Colon (tissue), 2 donors: ENCODE data around the gene CEP164.
"Not testable (repeated sequence)": the region's sequence is repeated elsewhere in the genome, so short reads cannot be mapped to it uniquely, and the experiment has no call there.

Experiments used
- FAIRE-seq: peaks from 2 replicates; lab custom pipeline; 2012; peaks lifted over from hg19 to GRCh38; lab: Jason Lieb, UNC
- donor health status: control.
- donor health status: control.

The CEP164 gene

GRCh38 chr11:117442049-117442868, 114.6 kb downstream of the CEP164 start:
- FAIRE-seq = no peak

DNA sequence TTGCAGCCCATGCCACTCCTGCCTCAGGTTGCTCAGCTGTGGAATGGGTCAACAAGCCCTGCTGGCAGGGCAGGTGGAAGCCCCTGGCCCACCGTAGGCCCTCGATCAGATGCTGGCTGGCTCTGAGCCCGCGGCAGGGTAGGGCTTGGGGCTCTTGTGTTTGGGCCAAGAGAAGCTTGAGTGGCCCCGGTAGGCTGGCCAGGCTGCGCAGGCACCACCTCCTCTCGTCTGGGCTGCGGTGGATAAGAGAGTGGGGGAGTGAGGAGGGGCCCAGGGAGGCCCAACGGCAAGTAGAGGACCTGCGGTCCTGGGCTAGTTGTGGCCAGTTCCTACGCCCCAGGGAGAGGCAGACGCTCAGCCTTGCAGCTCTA, 115.2 kb downstream of the CEP164 start:
- FAIRE-seq = no peak

- no peak for FAIRE-seq
Observed at GRCh38 chr11:117443266-117444186, 115.9 kb downstream of the CEP164 start.

- FAIRE-seq = no peak
Observed at GRCh38 chr11:117444256-117444655, 116.6 kb downstream of the CEP164 start.

- FAIRE-seq = no peak
Observed at GRCh38 chr11:117444711-117445658, 117.3 kb downstream of the CEP164 start.

- FAIRE-seq = no peak
Observed at GRCh38 chr11:117449111-117449693, 121.5 kb downstream of the CEP164 start.

DNA sequence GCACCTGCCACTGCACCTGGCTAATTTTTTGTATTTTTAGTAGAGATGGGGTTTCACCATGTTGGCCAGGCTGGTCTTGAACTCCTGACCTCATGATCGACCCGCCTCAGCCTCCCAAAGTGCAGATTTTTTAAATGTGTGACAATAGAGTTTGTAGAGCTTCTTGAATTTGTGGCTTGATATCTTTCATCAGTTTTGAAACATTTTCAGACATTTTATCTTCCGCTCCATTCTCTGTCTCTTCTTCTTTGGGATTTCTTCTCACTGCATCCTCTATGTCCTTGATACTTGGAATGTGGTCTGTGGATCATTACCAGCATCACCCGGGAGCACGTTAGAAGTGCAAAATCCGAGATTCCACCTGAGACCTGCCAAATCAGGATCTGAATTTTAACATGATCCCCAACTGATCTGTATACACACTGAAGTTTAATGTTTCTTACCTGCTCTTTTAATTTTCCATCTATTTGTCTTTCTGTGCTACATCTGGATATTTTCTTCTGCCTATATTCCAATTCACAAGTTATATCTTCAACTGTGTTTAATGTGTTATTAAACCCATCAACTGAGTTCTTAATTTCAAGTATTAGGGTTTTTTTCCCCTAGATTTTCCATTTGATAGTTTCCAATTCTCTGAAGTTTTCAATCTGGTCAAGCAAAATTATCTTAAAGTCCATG, 126.4 kb downstream of the CEP164 start:
- FAIRE-seq = no peak

DNA sequence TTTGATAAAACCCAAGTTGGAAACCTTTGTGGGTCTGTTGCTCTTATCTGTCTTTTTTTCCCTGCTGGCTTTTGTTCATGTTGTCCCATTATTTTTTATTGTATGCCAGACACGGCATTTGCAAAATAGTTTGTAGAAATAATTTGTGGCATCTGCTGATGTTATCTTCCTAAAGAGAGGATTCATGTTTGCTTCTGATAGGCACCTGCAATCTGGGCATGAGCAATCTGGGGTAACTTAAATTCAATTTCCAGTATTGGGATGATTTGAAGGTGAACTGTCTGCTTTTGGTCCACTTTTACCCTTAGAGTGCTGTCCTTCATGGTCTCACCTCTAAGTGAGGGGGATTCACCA, 126.9 kb downstream of the CEP164 start:
- no peak for FAIRE-seq

- FAIRE-seq = no peak
Observed at GRCh38 chr11:117456027-117456720, 128.5 kb downstream of the CEP164 start.

GRCh38 chr11:117456721-117457029, 129.0 kb downstream of the CEP164 start:
- FAIRE-seq = not testable (repeated sequence)

- no peak for FAIRE-seq
Observed at GRCh38 chr11:117457031-117457785, 129.6 kb downstream of the CEP164 start.

DNA sequence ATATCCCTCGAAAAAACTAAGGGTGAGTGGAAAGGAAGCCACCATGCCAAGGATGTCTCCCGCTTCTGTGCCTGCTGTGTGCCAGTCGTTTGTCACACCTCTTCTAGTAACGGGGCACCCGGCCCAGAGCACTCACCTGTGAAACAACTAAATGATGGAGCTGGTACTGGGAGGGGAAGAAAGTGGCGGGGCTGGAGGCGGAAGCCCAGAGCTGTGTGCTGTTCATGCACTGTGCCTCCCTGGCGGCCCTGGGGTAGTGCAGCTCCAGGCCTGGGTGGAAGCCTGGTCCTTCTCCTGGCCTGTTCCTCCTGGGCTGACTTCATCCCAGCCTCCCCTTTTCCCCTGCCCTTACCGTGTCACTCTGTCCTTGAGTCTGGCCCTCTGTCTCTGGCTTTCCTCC, 130.2 kb downstream of the CEP164 start:
- no peak for FAIRE-seq

DNA sequence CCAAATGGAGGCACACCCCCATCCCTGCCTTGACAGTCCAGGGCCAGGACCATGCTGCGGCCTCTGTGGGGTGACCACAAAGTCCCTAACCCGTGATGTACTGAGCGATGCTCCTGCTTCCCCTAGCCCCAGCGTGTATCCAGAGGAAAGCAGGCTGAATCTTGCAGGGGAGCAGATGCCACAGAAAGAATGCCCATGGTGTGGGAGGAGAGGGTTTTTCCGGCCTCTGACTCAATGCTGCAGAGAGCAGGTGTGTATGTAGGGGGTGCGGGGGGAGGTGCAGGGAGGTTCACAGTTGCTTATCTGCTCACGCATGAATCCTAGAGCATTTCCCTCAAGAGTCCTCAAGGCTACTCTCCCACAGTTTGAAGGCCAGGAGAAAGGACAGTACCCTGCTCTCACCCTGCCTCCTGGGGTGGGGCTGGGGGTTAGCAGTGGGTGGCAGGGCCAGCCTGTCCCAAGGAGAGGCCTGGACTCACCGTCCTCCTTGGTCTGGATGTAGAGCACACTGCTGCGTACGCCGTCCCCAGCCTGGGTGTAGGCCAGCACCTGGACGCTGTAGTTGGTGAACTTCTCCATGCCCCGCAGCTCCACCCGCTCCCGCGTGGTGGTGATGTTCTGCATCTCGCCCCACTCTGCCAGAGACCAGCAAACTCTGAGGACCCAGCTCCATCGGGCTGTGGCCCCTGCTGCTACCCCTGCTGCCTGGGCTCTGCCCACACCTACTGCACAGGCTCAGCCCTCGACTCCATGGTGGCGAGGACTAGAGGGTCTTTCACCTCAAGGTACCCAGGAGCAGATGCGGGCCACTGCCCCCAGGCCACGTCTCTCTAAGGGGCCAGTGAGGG, 130.8 kb downstream of the CEP164 start:
- FAIRE-seq = no peak

GRCh38 chr11:117459123-117459978, 131.7 kb downstream of the CEP164 start:
- no peak for FAIRE-seq

- FAIRE-seq = no peak
Observed at GRCh38 chr11:117459979-117460300, 132.3 kb downstream of the CEP164 start.

DNA sequence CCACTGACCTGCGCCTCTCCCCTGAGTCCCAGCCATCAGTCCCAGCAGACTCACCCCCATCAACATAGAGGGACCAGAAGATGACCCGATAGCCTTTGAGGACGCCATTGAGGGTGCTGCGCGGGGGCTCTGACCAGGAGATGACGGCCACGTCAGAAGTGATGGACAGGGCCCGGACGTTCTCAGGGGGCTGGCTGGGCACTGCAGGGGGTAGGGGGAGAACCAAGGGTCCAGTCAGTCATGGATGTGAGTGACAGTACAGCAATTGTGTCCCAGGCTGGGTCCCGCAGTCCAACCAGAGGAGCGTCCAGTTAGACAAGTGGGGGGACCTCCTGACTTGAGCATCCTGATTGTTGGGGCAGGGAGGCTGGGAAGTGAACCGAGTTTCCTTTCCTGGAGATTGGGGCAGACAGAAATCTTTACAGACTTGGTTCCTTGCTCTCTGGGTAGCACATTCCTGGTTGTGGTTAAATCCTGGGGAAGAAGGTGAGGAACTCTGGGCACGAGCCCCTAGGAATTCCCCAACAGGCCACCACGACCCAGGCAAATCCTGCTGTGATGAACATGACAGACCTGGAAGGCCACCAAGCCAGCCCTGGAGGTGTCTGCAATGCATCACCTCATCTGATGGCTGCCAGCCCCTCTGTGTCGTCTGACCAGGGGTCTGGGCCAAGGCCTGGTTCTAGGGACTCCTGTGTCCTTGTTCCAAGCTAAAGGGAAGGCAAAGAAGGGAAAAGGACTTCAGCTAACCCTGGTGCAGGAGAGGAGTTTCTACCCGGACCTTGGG, 133.9 kb downstream of the CEP164 start:
- FAIRE-seq = no peak

DNA sequence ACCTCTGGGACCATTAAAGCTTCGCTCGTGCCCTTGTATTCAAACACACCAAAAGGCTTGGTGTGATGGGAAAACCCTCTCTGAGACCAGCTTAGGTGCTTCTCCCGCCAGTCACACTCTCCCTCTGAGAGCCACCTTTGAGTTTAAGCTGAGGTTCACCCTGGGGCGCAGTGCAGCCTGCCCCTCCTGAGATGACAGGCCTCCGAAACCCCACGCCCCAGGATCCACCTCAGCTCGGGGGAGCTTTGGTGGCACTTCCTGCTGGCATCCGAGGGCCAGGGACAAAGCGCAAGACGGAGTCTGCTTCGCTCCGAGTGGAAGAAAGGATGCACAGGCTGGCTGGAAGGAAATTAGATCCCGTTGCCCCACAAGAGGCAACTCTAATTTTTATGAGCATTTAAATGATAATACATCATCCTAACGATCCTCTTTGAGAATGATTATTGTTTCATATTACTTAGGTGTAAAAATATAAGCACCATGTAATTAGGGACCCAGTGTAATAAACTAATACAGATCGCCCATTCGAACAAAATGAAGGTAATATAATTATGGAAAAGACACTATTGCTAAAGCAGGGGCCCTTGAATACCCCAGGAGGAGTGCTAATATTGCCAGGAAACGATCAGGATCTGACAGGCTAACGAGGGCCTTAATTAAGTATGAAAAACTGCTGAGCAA, 134.7 kb downstream of the CEP164 start:
- no peak for FAIRE-seq
